Inferior parietal cortex (tissue), 1 donor: Measurements from ENCODE around the gene LMO2.
"Not testable (repeated sequence)": the region's sequence is repeated elsewhere in the genome, so short reads cannot be mapped to it uniquely, and the experiment has no call there.

Experiments
- DNase-seq: peaks from one replicate; pipeline ENCODE4 v3.0.0-alpha.2; 2016; ENCODE audit errors: extremely low spot score

LMO2 gene

DNA sequence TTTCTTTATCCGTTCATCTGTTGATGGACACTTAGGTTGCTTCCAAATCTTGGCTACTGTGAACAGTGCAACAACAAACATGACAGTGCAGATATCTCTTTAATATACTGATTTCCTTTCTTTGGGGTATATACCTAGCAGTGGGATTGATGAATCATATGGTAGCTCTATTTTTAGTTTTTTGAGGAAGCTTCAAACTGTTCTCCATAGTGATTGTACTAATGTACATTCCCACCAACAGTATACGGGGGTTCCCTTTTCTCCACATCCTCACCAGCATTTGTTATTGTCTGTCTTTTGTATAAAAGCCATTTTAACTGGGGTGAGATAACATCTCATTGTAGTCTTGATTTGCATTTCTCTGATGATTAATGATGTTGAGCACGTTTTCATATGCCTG lies 68.9 kb downstream of the LMO2 start:
- not testable (repeated sequence) for DNase-seq

DNA sequence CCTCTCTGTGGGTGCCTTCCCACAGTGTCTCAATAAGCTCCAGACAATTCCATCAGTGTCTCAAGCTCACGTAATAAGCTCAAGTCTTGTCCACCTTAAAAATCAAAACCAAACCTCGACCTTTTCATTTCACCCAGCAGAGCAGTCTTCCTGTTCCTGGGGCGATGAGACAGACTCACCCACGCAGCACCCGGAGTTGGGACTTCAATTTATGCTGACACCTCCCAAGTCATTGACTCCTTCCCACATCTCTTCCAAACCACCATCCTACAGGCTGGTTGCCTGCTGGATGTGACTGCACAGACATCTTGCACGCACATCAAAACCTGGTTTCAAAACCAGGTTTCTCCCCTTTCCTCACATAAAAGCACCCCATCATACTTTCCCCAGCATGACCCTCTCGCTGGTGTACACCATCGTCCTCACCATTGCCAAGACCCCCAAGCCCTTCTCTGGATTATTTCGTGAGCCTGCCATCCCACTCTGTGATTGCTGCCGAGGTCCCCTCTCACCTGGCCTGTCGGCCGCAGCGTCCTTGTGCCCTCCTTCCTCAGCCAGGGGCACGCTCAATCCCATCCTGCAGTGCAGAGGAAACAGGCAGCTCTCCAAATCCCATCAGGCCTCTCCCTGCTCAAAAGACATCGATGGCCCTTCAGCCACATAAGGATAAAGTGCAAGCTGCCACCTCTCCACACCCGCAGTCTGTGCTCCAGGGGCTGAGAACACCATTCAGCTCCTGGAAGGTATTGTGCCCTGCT lies 72.4 kb downstream of the LMO2 start:
- DNase-seq = no peak
